PC-9 (cell line): ENCODE results near the gene LAMTOR5.

Experiments used
- CTCF ChIP-seq: fragments of 200-600 bp; sonication (generic); conservative IDR thresholded peaks from 2 replicates; pipeline ENCODE4 v1.6.1; 2017; ENCODE audit warnings: mixed run types, antibody characterized with exemption, mild to moderate bottlenecking, moderate library complexity
- EZH2 ChIP-seq: fragments of 200-600 bp; sonication (generic); IDR thresholded peaks from 2 replicates; pipeline ENCODE4 v1.8.0; 2017; ENCODE audit warnings: antibody characterized with exemption, low read depth

DNA sequence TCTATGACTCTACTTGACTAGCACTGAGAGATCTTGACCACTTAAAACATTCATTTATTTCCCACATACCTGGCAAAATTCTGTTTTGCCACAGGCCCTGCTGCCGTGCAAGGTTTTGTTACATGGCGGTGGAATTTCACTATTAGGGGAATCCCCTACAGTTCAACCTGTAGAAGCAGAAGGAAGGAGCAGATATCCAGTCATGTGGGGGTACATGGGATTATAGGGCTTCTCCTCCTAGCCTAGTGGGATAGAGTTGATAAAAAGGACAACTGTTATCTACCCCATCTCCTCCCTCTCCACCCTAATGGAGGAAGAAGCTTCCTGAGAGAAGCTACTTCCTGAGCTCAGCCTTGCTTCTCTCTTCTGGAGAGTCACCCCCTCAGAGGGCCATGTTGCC lies 25.7 kb upstream of the LAMTOR5 start:
- TF ChIP-seq CTCF (no peak), EZH2 (no peak)
